Midbrain (tissue), 1 donor: ENCODE results near the gene LTBP2.
A peak's percentile ranks its signal among the peaks of the same experiment; 100 is the strongest.

Experiments
- DNase-seq: peaks from one replicate; lab custom pipeline; 2025; lab: John Stamatoyannopoulos, UW

The LTBP2 gene

DNA sequence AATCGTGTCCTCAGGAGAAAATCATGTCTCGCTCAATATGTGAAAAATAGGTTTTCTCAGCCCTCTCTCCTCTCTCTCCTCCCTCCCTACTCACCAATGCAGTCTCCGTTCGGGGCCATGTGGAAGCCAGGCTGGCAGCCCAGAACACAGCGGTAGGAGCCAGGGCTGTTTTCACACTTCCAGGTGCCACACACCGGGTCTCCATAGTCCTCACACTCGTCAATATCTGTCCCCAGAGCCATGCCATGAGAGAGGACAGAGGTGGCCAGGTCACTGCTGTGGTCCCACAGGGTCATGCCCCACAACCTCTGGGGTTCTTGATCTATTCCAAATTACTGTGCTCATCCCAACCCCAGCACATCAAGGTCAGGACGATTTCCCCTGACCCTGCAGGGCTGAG lies 105.0 kb downstream of the LTBP2 start:
- DNase-seq: no peak

DNA sequence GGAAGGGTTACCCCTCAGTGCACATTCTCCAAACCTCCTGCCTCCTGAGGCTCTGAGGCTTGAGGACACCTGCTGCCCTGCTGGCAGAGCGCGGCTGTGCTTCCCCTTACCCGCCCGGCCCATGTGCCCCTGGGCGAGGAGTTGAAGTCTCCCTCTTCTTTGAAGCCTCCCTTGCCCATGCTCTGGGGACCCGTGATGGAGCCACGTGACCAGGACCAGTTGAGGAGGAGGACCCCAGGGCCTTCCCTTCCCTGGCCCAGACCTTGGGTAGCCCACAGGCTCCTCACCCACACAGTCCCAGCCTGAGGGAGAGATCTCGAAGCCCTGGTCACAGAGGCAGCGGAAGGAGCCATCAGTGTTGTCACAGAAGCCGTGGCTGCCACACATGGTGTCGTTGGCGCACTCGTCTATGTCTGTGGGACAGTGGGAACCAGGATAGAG lies 105.6 kb downstream of the LTBP2 start:
- DNase-seq: no peak

DNA sequence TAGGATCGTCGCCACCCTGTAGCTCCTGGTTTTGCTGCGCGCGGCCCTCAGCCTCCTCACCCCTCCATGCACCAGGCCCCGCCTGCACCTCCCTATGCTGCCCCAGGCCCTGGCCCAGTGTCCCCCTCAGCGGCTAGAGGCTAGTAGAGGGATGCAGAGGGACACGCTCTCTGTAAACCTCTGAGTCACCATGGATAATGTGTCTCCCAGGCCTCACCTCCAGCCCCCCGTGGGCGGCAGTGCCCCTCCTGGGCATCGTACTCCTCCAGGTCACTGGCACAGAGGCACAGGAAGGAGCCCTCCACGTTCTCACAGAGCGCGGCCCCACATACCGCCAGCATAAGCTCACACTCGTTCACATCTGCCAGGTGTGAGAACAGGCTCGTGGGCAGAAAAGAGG lies 106.2 kb downstream of the LTBP2 start:
- DNase-seq: no peak

DNA sequence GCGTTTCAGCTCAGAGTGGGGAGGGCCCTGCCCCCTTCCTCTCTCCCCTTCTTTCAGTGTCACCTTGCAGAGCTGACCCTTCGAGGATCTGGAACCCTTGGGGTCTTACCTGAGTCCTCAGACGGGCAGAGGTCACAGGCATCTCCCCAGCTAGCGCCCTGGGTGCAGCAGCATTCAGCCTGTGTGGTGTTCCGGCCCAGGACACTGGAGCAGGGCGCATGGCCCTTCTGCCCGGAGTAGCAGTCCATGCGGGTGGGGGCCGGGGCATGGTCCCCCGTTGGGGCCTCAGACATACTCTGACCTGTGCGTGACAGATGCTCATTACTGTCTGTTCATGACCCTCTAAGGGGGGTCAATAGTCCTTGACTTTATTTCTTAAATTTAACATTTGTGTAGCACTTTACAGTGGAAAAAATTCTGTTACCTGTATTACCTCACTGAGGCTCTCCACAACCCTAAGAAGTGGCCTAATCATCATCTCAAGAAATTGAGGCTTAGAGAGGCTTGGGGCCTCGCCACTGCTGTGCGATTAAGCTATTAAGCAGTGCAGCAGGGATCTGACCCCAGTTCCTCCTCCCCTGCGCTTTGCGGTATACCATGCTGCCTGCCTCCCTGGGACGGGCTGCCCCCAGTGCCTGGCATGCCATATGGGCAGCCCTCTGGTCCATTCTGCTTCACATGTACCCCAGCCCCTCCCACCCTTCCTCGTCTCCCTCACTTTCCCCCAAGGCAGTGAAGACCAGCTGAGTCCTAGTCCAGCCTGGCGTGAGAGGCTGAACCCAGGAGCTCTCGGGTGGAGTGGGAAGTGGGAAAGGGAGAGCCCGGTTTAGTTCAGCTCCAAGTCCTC lies 106.9 kb downstream of the LTBP2 start:
- DNase-seq: no peak

DNA sequence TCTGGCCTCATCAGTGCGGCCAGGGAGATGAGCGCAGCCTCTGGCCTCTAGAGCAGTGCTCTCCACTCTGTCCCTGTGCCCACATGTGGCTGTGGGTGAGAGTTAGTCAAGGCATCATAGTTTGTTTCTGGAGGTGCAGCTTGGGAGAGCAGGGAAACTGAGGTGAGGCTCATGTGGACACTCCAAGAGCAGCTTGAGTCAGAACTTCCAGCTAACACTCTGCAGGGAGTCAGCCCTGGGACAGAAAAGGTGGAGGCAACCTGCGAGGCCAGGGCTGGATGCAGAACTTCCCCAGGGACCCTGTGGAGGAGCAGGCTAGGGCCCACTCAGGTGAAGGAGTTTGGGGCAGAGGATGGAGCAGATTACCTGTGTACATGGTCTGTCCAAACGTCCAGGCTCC lies 107.6 kb downstream of the LTBP2 start:
- no peak for DNase-seq

DNA sequence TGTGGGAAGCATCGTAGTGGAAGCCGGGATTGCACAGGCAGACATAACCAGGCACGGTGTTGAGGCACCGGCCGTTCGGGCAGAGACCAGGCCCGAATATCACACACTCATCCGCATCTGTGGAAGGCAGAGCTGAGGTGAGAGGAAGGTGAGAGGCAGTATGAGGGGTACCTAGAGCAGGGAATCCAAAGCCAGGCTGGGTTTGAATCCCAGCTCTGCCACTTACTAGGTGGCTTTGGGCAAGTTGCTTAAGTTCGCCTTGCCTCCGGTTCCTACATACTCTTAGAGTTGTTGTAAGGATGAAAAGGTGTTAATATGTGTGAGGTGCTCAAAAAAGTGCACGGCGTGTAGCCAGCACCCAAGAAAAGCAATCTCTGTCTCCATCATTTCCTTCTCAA lies 108.1 kb downstream of the LTBP2 start:
- DNase-seq: no peak

DNA sequence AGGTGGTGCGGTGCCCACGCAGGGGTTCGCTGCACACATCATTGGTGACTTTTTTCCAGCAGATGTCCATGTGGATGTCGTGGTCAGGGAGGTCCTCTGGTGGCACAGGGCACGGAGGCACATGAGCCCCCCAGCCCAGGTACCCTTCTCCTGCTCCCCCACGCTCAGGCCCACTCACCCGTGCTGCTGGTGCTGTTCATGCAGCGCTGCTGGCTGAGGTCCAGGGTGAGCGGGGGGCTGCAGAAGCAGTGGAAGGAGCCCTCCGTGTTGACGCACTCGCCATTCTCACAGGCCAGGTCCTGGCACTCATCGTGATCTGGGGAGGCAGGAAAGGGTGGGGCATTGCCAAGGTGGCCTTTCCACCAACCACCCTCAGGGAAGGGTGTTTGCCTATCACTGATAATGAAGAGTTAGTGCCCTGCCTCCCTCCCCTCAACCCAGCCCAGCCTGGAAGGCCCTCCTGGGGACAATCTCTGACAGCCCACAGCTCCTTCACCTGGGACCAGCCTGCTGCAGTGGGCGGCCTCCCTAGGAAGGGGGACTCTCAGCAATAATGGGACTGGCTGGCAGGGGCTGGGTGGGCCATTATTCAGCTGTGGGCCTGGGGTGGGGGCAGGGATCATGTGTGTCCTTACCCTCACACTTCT lies 108.6 kb downstream of the LTBP2 start:
- no peak for DNase-seq

DNA sequence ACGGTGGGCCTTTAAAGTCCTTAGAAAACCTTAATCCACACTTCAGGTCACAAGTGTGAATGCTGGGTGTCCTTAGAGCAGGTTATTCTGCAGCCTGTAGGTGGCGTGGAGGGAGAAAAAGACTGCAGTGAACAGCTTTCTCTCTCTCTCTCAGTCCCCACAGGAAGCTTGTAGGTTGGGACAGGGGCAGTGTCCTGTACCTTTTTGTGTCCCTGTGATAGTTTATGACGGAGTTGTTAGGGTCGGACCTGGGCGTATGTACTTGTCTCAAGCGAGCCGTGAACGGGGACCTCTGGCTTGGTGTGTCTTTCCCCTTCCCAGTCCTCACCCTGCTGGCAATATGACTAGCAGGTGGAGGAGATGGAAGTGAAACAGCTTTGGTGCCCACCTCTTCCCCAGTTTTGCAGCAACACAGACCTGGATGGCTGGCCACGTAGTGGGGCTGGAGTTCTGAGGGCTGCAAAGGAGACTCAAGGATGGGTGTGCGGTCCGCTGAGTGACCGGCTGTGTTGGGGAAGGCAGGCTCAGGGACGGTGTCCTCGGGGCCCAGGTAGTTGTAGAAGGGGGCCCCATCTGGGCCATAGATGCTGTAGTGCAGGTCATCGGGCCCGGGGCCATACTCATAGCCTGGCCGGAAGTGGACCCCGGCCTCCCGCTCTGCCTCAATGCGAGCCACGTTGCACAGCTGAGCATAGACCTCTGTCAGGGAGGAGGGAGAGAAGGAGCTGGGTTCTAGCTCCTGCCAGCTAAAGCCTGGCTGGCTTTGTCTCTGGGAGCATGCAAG lies 109.6 kb downstream of the LTBP2 start:
- DNase-seq: peak; percentile 3

DNA sequence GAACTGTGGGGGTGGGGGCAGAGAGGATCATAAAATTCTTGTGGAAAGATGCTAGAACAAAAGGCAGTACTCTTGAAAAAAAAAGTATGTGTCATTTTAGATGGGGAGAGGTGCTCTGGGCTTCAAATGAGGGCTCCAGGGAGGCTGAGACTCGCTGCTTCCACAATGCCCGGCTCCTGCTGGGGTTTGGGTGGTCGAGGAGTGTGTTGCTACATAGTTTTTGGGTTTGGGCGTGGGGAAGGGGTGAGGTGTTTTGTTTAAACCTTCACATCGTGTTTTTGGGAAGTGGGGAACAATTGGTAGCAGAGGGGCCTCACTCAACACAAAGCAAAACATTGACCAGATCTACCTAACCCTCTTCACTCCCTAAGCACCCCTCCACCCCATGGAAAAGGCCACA lies 110.3 kb downstream of the LTBP2 start:
- DNase-seq: no peak

DNA sequence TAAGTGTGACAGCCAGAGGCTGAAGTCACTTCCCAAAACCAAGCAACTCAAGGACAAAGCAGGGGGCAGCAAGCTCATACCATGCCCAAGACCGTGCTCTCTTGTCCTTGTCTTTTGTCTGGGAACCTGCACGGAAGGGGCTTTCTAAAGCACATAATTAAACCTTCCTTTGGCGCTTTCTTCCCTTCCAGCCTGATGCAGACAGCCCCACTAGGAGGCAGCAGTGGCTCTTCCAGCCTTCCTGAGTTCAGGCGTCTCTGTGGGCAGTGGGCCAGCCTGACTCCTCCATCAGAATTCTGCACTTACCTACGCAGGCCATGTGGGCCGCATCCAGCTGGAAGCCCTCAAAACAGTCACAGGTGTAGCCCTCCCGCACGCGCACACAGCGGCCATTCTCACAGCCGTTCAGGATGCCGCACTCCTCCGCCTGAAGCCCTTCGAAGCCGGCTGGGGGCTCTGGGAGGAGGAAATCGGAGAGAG lies 110.9 kb downstream of the LTBP2 start:
- DNase-seq: peak; percentile 51

DNA sequence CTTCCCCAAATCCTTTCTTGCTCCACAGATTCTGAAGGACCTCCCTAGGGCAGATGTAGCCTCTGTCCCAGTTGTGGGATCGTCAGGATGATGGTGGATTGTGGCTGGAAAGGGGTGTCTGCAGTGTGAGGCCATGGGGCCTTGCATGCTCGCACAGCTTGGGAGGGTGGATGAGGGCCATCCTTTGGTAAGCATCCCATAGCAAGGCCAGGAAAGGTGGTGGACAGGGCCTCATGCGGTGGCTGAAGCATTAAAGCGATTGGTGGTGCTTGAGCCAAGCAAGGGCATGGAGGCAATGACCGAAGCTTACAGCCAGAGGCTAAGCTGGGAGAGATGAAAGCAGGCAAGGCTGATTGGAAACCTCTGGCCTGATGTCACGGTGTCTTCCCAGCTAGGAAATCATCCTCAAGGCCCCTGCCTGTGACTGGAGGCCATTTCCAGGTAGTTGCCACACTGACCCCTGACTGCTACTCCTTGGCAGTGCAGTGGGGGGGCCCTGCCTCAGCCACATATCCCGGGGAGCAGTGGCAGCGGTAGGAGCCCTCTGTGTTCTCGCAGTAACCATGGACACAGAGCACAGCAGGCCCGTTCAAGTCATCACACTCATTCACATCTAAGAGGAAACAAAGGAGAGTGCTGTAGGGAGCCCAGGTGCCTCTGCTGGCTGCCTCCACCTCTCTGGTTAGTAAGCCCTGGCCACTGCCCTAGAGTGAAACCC lies 111.5 kb downstream of the LTBP2 start:
- no peak for DNase-seq

DNA sequence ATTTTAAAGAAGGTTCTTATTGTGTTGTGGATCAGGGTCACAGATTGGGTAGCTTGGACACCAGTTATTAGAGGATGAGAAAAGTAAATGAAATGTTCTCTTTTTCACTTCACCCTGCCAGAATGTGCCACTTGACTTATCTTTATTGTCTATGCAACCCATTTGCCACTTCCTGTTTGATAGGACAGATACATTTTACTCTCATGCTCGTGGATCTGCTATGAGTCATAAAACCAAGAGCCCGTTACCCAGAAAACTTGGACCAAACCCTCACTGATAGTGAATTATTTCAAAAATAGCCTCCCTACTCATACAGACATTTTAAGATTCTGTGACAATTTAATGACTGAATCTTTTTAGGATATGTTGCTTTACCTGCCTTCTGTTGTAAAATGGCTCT lies 116.7 kb downstream of the LTBP2 start:
- no peak for DNase-seq

DNA sequence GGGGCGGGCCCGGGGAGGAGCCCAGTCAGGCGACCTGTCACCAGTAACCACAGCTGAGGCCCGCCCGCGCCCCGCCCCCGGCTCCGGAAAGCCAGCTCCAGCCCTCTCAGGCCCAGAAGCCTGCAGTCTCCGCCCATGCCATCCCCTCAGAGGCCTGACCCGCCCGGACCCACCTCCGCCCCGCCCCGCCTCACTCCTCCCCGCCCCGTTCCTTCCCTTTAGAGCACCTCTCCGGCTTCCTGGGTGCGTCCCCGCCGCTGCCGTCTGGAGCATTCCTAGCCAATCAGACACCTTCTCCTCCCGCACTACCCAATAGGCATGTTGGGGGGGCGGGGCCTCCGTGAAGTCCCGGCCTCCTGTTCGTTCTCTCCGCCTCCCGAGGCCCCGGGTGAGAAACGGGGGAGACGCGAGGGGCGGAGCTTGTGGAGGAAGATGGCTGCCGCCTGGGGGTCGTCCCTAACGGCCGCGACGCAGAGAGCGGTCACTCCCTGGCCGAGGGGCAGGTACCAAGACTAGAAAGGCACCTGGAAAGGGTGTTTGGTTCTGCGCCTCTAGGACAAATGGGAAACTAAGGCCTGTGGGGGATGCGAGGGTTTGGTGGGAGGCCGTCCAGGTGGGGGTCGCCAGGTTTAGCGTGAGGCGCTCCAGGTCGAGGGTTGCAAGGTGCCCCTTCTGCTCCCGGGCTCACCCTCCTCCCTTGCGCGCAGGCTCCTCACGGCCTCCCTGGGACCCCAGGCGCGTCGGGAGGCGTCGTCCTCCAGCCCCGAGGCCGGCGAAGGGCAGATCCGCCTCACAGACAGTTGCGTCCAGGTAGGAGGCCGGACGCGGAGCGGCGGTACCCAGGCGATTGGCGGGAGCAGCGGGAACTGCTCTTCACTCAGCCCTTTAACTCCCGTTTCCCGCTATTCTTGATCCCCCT lies 118.4 kb downstream of the LTBP2 start, which contains the start of gene ISCA2:
TSS of gene ISCA2 (plus strand) at position 423 of the 919 bp plus-strand sequence. CDS start at position 433, 10 bp downstream.
- DNase-seq: peak; percentile 98

DNA sequence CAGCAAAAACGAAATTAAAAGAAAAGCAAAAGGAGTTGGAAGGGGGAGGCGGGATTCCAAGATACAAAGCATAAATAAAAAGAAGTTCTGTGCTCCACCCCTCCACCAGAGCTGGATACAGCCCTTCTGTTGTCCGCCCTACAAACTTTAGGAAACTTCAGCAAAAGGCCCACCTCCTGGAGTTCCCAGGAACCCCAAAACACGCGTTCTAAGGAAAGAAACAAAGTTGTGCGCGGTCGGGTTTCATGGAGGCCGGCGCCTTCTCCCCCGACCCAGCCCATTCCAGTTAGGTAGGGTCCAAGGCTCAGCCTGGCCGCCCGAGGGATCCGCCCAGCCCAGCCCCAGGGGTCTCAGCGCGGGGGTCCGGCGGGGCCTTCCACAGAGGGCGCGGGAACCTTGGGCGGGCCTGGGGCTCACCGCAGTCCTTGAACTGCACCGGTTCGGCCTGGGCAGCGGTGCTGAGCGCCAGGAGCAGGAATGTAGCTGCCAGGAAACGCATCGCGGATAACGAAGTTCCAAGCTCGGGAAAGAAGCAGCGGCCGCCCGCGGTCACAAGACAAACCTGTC lies 119.2 kb downstream of the LTBP2 start, which contains the start of gene NPC2:
TSS of gene NPC2 (minus strand) at position 530 of the 567 bp plus-strand sequence. CDS start at position 499, 31 bp downstream.
- DNase-seq: no peak

DNA sequence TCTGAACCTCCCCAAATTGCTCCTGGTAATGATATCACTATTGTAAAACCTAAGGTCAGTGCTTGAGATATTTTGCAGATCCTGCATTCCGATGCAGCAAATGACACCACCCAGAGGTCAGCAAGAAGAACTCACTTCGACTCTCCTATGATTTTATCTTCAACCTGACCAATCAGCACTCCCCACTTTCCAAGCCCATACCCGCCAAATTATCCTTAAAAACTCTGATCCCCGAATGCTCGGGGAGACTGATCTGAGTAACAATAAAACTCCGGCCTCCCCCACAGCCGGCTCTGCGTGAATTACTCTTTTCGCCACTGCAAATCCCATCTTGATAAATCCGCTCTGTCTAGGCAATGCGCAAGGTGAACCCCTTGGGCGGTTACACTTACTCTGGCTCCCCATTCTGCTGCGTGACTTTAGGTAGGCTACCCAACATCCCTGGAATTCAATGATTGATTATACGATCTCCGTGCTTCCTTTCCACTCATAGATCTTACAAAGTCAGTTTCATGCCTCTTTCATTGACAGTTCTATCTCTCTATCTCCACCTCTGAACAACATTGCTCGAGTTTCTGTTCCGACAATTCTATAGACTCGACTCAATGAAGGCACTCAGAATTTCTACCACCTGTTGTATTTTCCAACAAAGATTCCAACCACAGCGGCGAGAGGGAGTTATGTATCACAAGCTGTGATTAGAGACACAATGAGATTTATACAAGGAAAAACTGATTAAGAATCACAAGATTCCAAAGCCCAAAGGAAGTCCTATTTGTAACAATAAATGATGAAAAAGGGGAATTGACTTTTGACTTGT lies 119.9 kb downstream of the LTBP2 start:
- DNase-seq: peak; percentile 27

DNA sequence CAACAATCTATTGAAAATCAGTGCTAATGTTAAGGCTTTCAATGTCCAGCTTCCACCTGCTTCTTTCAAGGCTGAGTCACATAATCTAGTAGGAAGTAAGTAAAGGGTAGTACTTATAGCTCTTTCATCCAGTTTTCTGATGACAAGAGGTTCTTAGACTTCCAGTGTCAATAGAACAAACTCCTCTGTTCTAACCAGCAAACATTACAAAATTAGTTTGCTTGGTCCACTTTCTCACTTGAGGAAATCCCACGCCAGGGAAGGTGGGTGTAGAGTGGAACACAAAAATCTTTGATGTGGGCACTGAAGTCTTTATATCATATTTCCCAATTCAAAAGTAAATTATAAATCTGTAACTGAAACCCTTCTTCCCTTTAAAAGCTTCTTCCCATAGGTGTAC lies 121.6 kb downstream of the LTBP2 start:
- DNase-seq: no peak

DNA sequence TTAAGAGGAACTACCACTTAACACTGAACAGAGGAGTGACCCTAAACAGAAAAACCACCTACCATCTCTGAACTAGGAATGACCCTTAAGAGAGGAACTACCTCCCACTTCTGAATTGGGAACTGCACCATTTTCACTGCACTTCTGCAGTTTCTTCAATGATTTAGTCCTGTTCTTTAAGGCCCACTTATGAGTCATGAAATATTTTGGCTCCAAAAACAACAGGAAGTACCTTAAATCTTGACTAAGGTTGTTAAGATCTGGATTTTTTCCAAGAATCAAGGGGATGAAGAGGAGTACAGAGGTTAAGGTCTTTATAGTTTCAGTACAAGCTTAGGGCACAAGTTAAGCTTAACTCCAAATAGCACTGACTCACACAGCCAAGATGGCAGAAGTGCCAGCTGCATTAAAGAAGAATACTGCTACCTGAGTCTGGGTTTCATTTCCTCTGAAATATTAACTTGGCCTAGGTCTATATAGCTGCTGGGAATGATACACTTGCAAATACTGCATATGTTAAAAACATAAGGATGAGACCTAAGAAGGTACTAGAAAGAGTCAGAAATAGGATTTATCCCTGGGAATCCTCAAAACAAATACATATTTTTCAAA lies 123.1 kb downstream of the LTBP2 start:
- no peak for DNase-seq

DNA sequence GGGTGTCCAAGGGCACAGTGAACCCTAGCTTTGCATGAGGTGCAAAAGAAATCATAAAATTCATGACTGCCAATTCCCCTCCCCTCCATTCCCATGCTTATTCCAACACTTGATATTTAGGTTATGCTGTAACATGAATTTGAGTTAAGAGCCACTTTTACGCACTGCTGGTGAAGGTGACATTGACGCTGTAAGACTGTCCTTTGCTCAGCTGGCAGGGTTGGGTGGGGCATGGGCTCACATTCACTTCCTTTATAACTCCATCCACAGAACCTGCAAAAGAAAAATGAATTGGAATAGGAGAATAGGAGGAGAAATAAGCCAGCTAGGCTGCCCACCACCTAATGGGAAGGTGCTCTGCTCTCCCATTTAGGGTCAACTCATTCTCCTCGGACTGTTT lies 125.9 kb downstream of the LTBP2 start:
- no peak for DNase-seq

DNA sequence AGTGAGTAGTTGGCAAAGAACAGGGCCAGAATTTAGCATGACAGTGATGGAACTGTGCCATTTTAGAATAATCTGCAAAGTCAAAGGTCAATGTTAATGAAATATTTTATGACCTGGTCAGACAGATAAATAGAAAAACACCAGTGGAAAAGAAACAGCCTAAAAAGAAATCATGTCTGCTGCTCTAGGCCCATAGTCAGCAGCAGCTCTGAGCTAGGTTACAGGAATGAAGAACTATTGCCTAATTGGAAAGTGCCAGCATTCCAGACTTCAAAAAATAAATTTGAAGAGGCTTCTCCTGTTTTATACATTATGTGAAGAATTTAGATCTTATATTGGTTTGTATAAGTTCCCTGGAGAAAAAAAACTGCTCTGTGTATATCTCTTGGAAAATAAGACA lies 128.7 kb downstream of the LTBP2 start:
- no peak for DNase-seq
